H1 (cell line): ENCODE measurements around the gene PNO1. TPM values are rescaled to one million over a fixed set of nuclear protein-coding genes. Genes with fewer than 3 reads are reported as not detected.

ENCODE experiments used
- ATF3 ChIP-seq: IDR thresholded peaks from 2 replicates; pipeline ENCODE4 v1.6.1; 2011; ENCODE audit warnings: low read depth, mild to moderate bottlenecking, low read length; ENCODE audit not compliant: insufficient read depth
- RAD21 ChIP-seq, 2 experiments: IDR thresholded peaks in 1 of 2; conservative IDR thresholded peaks in 1 of 2; 2 replicates each; pipeline ENCODE4 v1.6.1; 2011; ENCODE audit warnings: low read depth in 2 of 2, low read length in 2 of 2, improper control_type of control experiment in 1 of 2, inconsistent platforms in 1 of 2, mild to moderate bottlenecking in 1 of 2, moderate library complexity in 1 of 2
- TAF1 ChIP-seq: IDR thresholded peaks from 2 replicates; pipeline ENCODE4 v1.6.1; 2011; ENCODE audit warnings: mild to moderate bottlenecking, low read depth, low read length
- USF2 ChIP-seq: IDR thresholded peaks from 2 replicates; pipeline ENCODE4 v1.6.1; 2011; ENCODE audit warnings: low read length, improper control_type of control experiment
- polyA plus RNA-seq, 7 experiments: library from polyadenylated mRNA; depleted of rRNA in 3 of 7; stranded (reverse) in 5 of 7; unstranded in 2 of 7; fragments of >200 nt in 5 of 7; fragments of 200-250 nt in 2 of 7; gene quantifications; 1 replicate in 5 of 7; 2 replicates in 1 of 7; 4 replicates in 1 of 7; pipeline versions ENCODE4 v1.2.1 to v1.2.3, GENCODE V29; 2011 to 2013; ENCODE audit warnings: missing spikeins in 2 of 7, mixed read lengths in 2 of 7
- total RNA-seq: library from RNA; stranded (reverse); fragmentation: NEBNext Ultra II Directional; extraction: Animal tissue kit (Norgen Biotek cat#: 25700); gene quantifications from 2 replicates; pipeline ENCODE4 v1.2.1, GENCODE V29; 2021
- TF ChIP-seq, protein P1 (sequence below): IDR thresholded peaks from 2 replicates; pipeline ENCODE4 v1.6.1; 2012; ENCODE audit warnings: inconsistent platforms

PNO1 gene
- total and polyA plus RNA-seq, 2 of the 8 experiments (the other 6 are each of a cell fraction or from before 2014, with no cell fraction given), result 18.6 to 33.2 TPM

- TF ChIP-seq, protein P1, sequence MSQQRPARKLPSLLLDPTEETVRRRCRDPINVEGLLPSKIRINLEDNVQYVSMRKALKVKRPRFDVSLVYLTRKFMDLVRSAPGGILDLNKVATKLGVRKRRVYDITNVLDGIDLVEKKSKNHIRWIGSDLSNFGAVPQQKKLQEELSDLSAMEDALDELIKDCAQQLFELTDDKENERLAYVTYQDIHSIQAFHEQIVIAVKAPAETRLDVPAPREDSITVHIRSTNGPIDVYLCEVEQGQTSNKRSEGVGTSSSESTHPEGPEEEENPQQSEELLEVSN, result no peak
- TF ChIP-seq RAD21 (IDR thresholded peaks at IDR 0.05 in 1 of 2, conservative IDR thresholded peaks at IDR 0.05 in 1 of 2; ENCODE audit: low read depth in 2 of 2, low read length in 2 of 2) (no peak), TAF1 (no peak), ATF3 (no peak), USF2 (no peak)
Observed at GRCh38 chr2:68171684-68172083, 14.0 kb downstream of the PNO1 start (continued).
